Right lobe of liver (tissue), 6 donors: ENCODE results near the gene SCIN. TPM values are rescaled to one million over a fixed set of nuclear protein-coding genes. Genes with fewer than 3 reads are reported as not detected.
"Not testable (repeated sequence)": the region's sequence is repeated elsewhere in the genome, so short reads cannot be mapped to it uniquely, and the experiment has no call there.

Source experiments
- ATAC-seq, 4 donors: fragments of 200-7000 bp; cut with Tn5 transposase; one replicate each; pipeline ENCODE4 v1.9.1; 2020; ENCODE audit warnings: mild to moderate bottlenecking in 4 of 4, moderate library complexity in 4 of 4
- DNase-seq, 3 donors: peaks; one replicate each; pipeline ENCODE4 v3.0.0-alpha.2; 2020
- H3K27ac ChIP-seq, 3 donors: fragments of 200-600 bp; one replicate each; pipeline ENCODE4 v1.8.0; 2022
- H3K27me3 ChIP-seq, 2 donors: fragments of 200-600 bp; one replicate each; pipeline ENCODE4 v1.8.0; 2022
- H3K36me3 ChIP-seq, 4 donors: fragments of 200-600 bp; sonication (generic) in 1 of 4; one replicate each; pipeline versions ENCODE4 v1.5.1 to v1.8.0; 2017 to 2022; ENCODE audit warnings: control low read depth in 1 of 4
- H3K4me1 ChIP-seq, 4 donors: fragments of 200-600 bp; sonication (generic) in 1 of 4; one replicate each; pipeline versions ENCODE4 v1.5.1 to v1.8.0; 2017 to 2022; ENCODE audit warnings: control low read depth in 1 of 4
- H3K4me3 ChIP-seq, 3 donors: fragments of 200-600 bp; one replicate each; pipeline ENCODE4 v1.8.0; 2022
- H3K9me3 ChIP-seq, 4 donors: fragments of 200-600 bp; sonication (generic) in 1 of 4; one replicate each; pipeline versions ENCODE4 v1.5.1 to v1.8.0; 2017 to 2022; ENCODE audit warnings: control low read depth in 1 of 4
- POLR2A ChIP-seq: fragments of 450-650 bp; IDR thresholded peaks from one replicate; pipeline ENCODE4 v1.6.1; 2017; ENCODE audit warnings: antibody characterized with exemption, mild to moderate bottlenecking
- WGBS: methylation state at CpG from one replicate; pipeline ENCODE4 v1.1.6; 2018; ENCODE audit warnings: low coverage, low lambda C conversion rate; ENCODE audit not compliant: insufficient coverage; ENCODE audit errors: missing lambda C conversion rate; 5-methylcytosine and 5-hydroxymethylcytosine counted together
- intact Hi-C, 2 donors: fragments of 100-400 bp; cut with DNase I; formaldehyde crosslinking; loops; one replicate each; pipeline versions ENCODE4 v1.11.2 to v1.14.1; 2022
- total RNA-seq, 6 experiments: library from RNA; depleted of rRNA in 2 of 6; stranded (reverse); fragments of >200 nt in 2 of 6; fragmentation: NEBNext Ultra II Directional in 3 of 6; extraction: Animal tissue kit (Norgen Biotek cat#: 25700) in 3 of 6; gene quantifications; one replicate each; pipeline versions ENCODE4 v1.1.0 to v1.2.4, GENCODE V29; 2016 to 2023
- TF ChIP-seq, protein P1 (sequence below), 4 donors: fragments of 200-600 bp in 3 of 4; fragments of 450-650 bp in 1 of 4; IDR thresholded peaks; one replicate each; pipeline versions ENCODE4 v1.5.1 to v1.8.0; 2016 to 2022; ENCODE audit warnings: antibody characterized with exemption in 4 of 4, mild to moderate bottlenecking in 2 of 4
- donor health status: DM: no; HTN: yes; CAD: no.
- donor health status: DM: no; HTN: no; CAD: no.
- donor health status: DM: no; HTN: no; CAD: no.
- donor health status: DM: no; HTN: yes; CAD: no.
- donor health status: DM: no; HTN: yes; CAD: no.

The SCIN gene
- total RNA-seq, 6 experiments from 2014 or later, result 0.06 to 0.20 (median 0.18) TPM; not detected in 3

GRCh38 chr7:12643001-12643643 is 72.6 kb downstream of the SCIN start:
- Histone ChIP-seq H3K27ac (no peak overlapping the region), H3K9me3 (no peaks in the 10 kb centered on the region), H3K27me3 (no peaks in the 10 kb centered on the region), H3K36me3 (no peaks in the 10 kb centered on the region), H3K4me1 (no peaks in the 10 kb centered on the region), H3K4me3 (no peak overlapping the region)
- intact Hi-C loops, result no loop called here
- WGBS, result 79% methylated on average over 3 of the region's 3 CpGs
- DNase-seq, result no peak
- ATAC-seq, result no peak
- TF ChIP-seq POLR2A, result no peak
- TF ChIP-seq, protein P1, sequence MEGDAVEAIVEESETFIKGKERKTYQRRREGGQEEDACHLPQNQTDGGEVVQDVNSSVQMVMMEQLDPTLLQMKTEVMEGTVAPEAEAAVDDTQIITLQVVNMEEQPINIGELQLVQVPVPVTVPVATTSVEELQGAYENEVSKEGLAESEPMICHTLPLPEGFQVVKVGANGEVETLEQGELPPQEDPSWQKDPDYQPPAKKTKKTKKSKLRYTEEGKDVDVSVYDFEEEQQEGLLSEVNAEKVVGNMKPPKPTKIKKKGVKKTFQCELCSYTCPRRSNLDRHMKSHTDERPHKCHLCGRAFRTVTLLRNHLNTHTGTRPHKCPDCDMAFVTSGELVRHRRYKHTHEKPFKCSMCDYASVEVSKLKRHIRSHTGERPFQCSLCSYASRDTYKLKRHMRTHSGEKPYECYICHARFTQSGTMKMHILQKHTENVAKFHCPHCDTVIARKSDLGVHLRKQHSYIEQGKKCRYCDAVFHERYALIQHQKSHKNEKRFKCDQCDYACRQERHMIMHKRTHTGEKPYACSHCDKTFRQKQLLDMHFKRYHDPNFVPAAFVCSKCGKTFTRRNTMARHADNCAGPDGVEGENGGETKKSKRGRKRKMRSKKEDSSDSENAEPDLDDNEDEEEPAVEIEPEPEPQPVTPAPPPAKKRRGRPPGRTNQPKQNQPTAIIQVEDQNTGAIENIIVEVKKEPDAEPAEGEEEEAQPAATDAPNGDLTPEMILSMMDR (IDR thresholded peaks at IDR 0.05), result no peak

- no peak for DNase-seq
- 74% methylated on average over 4 of the region's 5 CpGs for WGBS
- peak in 1 of 4 donors; percentile 56 for ATAC-seq
- Histone ChIP-seq H3K36me3 (no peaks in the 10 kb centered on the region), H3K4me3 (no peak overlapping the region), H3K27ac (no peak overlapping the region), H3K4me1 (no peaks in the 10 kb centered on the region), H3K27me3 (no peaks in the 10 kb centered on the region), H3K9me3 (no peaks in the 10 kb centered on the region)
- TF ChIP-seq, protein P1 (IDR thresholded peaks at IDR 0.05), result no peak
- no peak for TF ChIP-seq POLR2A
- intact Hi-C loops, result no loop called here
Observed at GRCh38 chr7:12643644-12644043, 73.1 kb downstream of the SCIN start.

- H3K36me3 ChIP-seq, ATAC-seq, intact Hi-C loops: not testable (repeated sequence)
Observed at GRCh38 chr7:12645212-12645611, 74.7 kb downstream of the SCIN start.

DNA sequence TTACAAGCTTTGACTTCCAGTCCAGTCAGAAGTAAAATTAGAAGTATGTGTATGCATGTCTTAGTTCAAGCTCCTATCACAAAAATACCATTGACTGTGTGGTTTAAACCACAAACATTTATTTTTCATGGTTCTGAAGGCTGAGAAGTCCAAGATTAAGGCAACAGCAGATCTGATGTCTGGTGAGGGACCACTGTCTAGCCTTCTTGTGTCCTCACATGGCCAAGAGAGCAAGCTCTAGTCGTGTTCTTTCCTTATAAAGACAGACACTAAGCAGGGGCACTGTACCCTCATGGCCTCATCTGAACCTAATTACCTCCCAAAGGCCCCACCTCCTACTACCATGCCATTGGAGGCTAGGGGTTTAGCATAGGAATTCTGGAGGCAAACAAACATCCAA is 75.6 kb downstream of the SCIN start:
- DNase-seq (no peak), ATAC-seq (no peak)
- Histone ChIP-seq H3K4me1 (no peaks in the 10 kb centered on the region), H3K27me3 (no peaks in the 10 kb centered on the region), H3K27ac (no peak overlapping the region), H3K36me3 (no peaks in the 10 kb centered on the region), H3K4me3 (no peak overlapping the region), H3K9me3 (no peaks in the 10 kb centered on the region)
- TF ChIP-seq POLR2A, result no peak
- TF ChIP-seq, protein P1 (IDR thresholded peaks at IDR 0.05), result no peak
- intact Hi-C loops, result no loop called here
- 88% methylated on average over 1 of the region's 1 CpG for WGBS

More at GRCh38 chr7:12645212-12645611, 74.7 kb downstream of the SCIN start:
- WGBS, result 85% methylated on average over 6 of the region's 6 CpGs
- H3K4me3 ChIP-seq, DNase-seq, H3K4me1 ChIP-seq, H3K27me3 ChIP-seq, H3K27ac ChIP-seq, H3K9me3 ChIP-seq: not testable (repeated sequence)

- no peak overlapping the region for H3K4me3 ChIP-seq
- H3K36me3 ChIP-seq, result no peaks in the 10 kb centered on the region
- ATAC-seq, result no peak
- intact Hi-C loops, result no loop called here
- H3K4me1 ChIP-seq, result no peaks in the 10 kb centered on the region
- H3K27me3 ChIP-seq, result no peaks in the 10 kb centered on the region
- TF ChIP-seq POLR2A, result no peak
- TF ChIP-seq, protein P1 (IDR thresholded peaks at IDR 0.05), result no peak
- no peak for DNase-seq
- H3K27ac ChIP-seq, result no peak overlapping the region
- H3K9me3 ChIP-seq, result no peaks in the 10 kb centered on the region
- 71% methylated on average over 5 of the region's 6 CpGs for WGBS
Observed at GRCh38 chr7:12647364-12648219, 77.1 kb downstream of the SCIN start.
